Upper lobe of left lung (tissue), 4 donors: ENCODE results near the gene DDX3X.
"Not testable (repeated sequence)": the region's sequence is repeated elsewhere in the genome, so short reads cannot be mapped to it uniquely, and the experiment has no call there.

Experiments used
- POLR2A ChIP-seq, 4 donors: fragments of 450-650 bp; IDR thresholded peaks; one replicate each; pipeline ENCODE4 v1.5.1; 2016 to 2017; ENCODE audit warnings: antibody characterized with exemption in 4 of 4, mild to moderate bottlenecking in 2 of 4
- POLR2AphosphoS5 ChIP-seq, 2 donors: sonication (generic); formaldehyde crosslinking; IDR thresholded peaks; one replicate each; pipeline ENCODE4 v1.5.1; 2017; ENCODE audit warnings: antibody characterized with exemption in 2 of 2

- TF ChIP-seq POLR2AphosphoS5, POLR2A (IDR thresholded peaks at IDR 0.05): not testable (repeated sequence)
These were observed 17.7 kb upstream of the DDX3X start for GRCh38 chrX:41316266-41316665.
